GM10266 (cell line): Measurements from ENCODE around the gene FYB2.

Experiments used
- DNase-seq: peaks from one replicate; pipeline ENCODE4 v3.0.0; 2012; ENCODE audit errors: extremely low spot score
- TF ChIP-seq, protein P1 (sequence below): IDR thresholded peaks from 2 replicates; pipeline ENCODE4 v1.5.1; 2012; ENCODE audit warnings: mild to moderate bottlenecking, low read depth; ENCODE audit not compliant: control insufficient read depth, insufficient read depth; ENCODE audit errors: missing control alignments

FYB2 gene

DNA sequence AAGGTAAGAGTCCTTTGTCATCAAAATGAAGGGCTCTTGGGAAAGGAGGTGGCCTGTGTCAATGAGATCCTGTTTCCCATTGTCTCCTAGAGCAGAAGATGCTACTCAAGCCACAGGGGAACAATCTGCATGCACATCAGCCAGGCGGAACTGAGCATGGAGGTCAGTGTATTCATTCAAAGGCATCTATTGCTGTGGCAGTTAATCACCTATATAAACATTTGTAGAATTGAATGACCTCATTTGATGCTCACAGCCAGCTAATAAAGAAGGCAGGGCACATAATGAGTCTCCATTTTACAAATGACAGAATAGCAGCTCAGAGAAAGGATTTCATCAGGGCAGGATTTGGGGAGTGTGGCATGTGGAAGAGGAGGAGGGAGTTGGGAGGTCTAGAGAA lies 5.7 kb upstream of the FYB2 start:
- DNase-seq: no peak
- TF ChIP-seq, protein P1, sequence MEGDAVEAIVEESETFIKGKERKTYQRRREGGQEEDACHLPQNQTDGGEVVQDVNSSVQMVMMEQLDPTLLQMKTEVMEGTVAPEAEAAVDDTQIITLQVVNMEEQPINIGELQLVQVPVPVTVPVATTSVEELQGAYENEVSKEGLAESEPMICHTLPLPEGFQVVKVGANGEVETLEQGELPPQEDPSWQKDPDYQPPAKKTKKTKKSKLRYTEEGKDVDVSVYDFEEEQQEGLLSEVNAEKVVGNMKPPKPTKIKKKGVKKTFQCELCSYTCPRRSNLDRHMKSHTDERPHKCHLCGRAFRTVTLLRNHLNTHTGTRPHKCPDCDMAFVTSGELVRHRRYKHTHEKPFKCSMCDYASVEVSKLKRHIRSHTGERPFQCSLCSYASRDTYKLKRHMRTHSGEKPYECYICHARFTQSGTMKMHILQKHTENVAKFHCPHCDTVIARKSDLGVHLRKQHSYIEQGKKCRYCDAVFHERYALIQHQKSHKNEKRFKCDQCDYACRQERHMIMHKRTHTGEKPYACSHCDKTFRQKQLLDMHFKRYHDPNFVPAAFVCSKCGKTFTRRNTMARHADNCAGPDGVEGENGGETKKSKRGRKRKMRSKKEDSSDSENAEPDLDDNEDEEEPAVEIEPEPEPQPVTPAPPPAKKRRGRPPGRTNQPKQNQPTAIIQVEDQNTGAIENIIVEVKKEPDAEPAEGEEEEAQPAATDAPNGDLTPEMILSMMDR: no peak

DNA sequence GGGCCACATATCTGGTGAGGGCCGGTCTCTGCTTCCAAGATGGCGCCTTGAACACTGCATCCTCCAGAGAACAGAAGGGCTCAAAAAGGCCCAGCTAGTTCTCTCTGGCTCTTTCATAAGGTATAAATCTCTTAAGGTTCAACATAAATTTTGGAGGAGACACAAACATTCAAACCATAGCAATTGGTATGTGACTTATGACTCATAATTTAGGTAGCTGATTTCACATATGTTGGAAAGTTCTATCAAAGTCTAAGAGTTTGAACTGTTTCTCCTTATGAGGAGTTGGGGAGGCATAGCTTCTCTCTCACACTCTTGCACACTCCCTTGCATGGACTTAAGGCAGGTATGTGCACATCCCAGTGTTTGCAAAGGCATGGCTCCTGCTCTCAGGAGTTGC lies 5.1 kb upstream of the FYB2 start:
- DNase-seq: no peak
- TF ChIP-seq, protein P1: no peak

- DNase-seq: no peak
- TF ChIP-seq, protein P1: no peak
Observed at GRCh38 chr1:56821462-56821797, 2.2 kb upstream of the FYB2 start.

DNA sequence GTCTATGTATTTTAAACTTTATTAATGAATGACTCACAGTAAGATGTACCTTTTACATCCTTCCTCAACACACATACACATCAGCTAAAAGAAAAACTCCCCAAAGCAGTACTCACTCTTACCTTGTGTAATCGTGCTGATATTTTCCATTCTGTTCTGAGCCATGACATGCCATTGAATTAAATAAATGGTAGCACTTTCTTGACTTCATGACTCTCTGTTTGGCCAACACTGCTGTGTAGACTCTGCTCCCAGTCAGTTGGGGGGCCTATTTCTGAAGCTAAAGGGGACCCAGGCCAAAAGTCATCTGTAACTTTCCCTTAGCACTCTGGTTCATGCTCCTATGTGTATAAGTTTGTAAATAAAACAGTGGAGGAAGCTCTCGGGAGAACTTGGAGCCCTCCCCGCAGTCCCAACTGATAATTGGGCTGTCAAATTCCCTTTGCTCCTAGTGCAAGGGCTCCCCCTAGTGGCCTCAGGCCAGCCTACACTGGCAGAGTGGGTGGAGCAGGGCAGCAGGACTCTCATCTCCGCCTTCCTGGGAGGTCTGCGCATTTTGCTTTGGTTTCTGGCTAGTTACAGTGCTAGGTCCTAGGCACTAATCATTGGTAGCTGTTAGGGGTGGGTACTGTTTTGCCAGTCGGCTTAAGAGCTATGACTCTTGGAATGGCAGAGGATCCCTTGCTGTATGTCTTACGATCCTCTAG lies 1.7 kb upstream of the FYB2 start:
- TF ChIP-seq, protein P1: peak; percentile 95
- peak; percentile 73 for DNase-seq

DNA sequence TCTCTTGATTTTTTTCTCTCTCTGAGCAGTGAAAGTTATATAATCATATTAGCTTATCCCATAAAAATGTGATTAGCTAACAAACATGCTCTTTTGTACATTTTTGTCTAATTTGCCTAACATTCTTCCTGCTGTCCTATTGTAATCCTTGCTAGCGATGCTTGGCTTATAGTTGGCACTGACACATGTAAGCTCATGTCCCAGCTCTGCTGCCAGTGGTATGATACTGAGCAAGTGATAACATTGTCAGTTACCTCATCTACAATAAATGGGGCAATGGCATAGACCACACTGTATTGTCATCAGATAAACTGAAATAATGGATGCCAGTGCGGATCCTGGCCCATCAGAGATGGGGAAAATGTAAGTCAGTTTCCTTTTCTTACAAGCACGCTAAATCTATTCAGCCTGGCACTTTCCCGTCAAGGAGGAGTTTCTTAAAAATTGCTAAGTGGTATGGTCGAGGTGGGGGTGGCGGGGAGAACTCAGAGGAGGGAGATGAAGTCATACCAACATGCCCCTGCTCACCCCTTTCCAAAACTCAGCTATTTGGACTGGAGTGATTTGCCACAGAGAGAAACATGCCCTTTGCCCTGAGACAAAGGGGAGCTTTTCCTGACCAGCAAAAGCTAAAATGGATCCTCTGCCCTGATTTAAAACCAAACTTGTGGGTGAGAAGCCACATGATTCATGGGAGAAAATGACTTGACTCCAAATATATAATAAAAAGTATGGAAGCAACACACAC lies 1.3 kb downstream of the FYB2 start:
- TF ChIP-seq, protein P1: no peak
- DNase-seq: no peak

- DNase-seq: peak; percentile 20
- TF ChIP-seq, protein P1: no peak
Observed at GRCh38 chr1:56816909-56817308, 2.3 kb downstream of the FYB2 start.

DNA sequence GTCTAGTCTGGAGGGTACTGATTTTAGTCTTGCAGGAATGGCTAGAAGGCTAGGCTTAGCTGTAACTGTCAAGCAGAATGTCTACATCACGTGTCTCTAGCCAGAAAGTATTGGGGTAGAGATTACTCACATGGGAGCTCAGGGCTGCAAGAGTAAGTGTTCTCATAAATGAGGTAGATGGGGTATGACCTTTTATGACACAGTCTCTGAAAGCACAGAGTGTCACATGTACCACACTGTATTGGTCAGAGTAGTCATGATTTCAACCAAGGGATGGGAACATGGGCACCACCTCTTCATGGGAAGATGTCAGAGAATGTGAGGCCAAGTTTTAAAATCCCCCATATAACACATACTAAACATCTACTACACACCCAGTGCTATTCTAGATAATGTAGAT lies 2.9 kb downstream of the FYB2 start:
- TF ChIP-seq, protein P1: no peak

More for the DNA sequence above, 2.9 kb downstream of the FYB2 start:
- no peak for DNase-seq
